GM12891 (cell line): Measurements from ENCODE around the gene PEAK1.

ENCODE experiments used
- PAX5 ChIP-seq: IDR thresholded peaks from 2 replicates; pipeline ENCODE4 v1.6.1; 2011; ENCODE audit warnings: low read length, moderate library complexity, mild to moderate bottlenecking; ENCODE audit not compliant: insufficient read depth, severe bottlenecking
- POLR2A ChIP-seq: IDR thresholded peaks from 2 replicates; pipeline ENCODE4 v1.6.1; 2011; ENCODE audit warnings: low read depth, low read length, control low read depth
- POLR2AphosphoS5 ChIP-seq: IDR thresholded peaks from 2 replicates; pipeline ENCODE4 v1.6.1; 2011; ENCODE audit warnings: low read depth, low read length, control low read depth
- POU2F2 ChIP-seq: IDR thresholded peaks from 2 replicates; pipeline ENCODE4 v1.6.1; 2011; ENCODE audit warnings: low read depth, mild to moderate bottlenecking, control low read depth, low read length, moderate library complexity
- TAF1 ChIP-seq: IDR thresholded peaks from 2 replicates; pipeline ENCODE4 v1.6.1; 2011; ENCODE audit warnings: low read depth, low read length, control low read depth

- TF ChIP-seq PAX5 (no peak), POLR2AphosphoS5 (no peak), POLR2A (no peak), POU2F2 (no peak), TAF1 (no peak)
Measured at GRCh38 chr15:77068633-77069032, 351.3 kb downstream of the PEAK1 start.
